Transverse colon (tissue), 4 donors: ENCODE measurements around the gene SGPP2. TPM values are rescaled to one million over a fixed set of nuclear protein-coding genes. Genes with fewer than 3 reads are reported as not detected.

Experiments
- DNase-seq: peaks from one replicate; pipeline ENCODE4 v3.0.0-alpha.2; 2019
- H3K27ac ChIP-seq, 4 donors: fragments of 200-600 bp; sonication (generic); 2 replicates each; pipeline ENCODE4 v1.5.1; 2016 to 2018; ENCODE audit warnings: inconsistent platforms in 4 of 4
- H3K27me3 ChIP-seq: fragments of 200-600 bp; sonication (generic); 2 replicates; pipeline ENCODE4 v1.5.1; 2017; ENCODE audit warnings: inconsistent platforms
- H3K36me3 ChIP-seq, 4 donors: fragments of 200-600 bp; sonication (generic); 2 replicates each; pipeline ENCODE4 v1.5.1; 2017 to 2019; ENCODE audit warnings: inconsistent platforms in 4 of 4
- H3K4me1 ChIP-seq, 4 donors: fragments of 200-600 bp; sonication (generic); 2 replicates each; pipeline ENCODE4 v1.5.1; 2017 to 2020; ENCODE audit warnings: inconsistent platforms in 4 of 4
- H3K4me3 ChIP-seq, 4 donors: fragments of 200-600 bp; sonication (generic); 1 replicate in 1 of 4; 2 replicates in 3 of 4; pipeline versions ENCODE4 v1.5.1 to v1.6.1; 2017 to 2019; ENCODE audit warnings: inconsistent platforms in 4 of 4
- H3K9me3 ChIP-seq, 2 donors: fragments of 200-600 bp; sonication (generic); 2 replicates each; pipeline ENCODE4 v1.5.1; 2017 to 2019; ENCODE audit warnings: inconsistent platforms in 2 of 2
- EP300 ChIP-seq: sonication (generic); formaldehyde crosslinking; IDR thresholded peaks from one replicate; pipeline ENCODE4 v1.6.1; 2017; ENCODE audit warnings: antibody characterized with exemption, low read depth
- POLR2A ChIP-seq: fragments of 450-650 bp; IDR thresholded peaks from one replicate; pipeline ENCODE4 v1.6.1; 2016; ENCODE audit warnings: antibody characterized with exemption, mild to moderate bottlenecking, moderate library complexity
- POLR2AphosphoS5 ChIP-seq, 3 donors: sonication (generic); formaldehyde crosslinking; IDR thresholded peaks; one replicate each; pipeline ENCODE4 v1.6.1; 2016; ENCODE audit warnings: antibody characterized with exemption in 3 of 3
- WGBS, 2 donors: methylation state at CpG; one replicate each; pipeline ENCODE4 v1.1.5; 2018; ENCODE audit warnings: low coverage in 1 of 2; 5-methylcytosine and 5-hydroxymethylcytosine counted together
- in situ Hi-C, 4 donors: fragments of 200-750 bp; cut with MboI; loops; one replicate each; pipeline versions ENCODE4 v1.15.0 to v1.15.1; 2017; ENCODE audit warnings: low sequenced_read_pairs in 3 of 4, low pct_ligation_motif_present in 1 of 4, low pct_unique_long_range_greater_than_20kb in 1 of 4
- intact Hi-C: fragments of 100-400 bp; cut with DNase I; formaldehyde crosslinking; loops from one replicate; pipeline ENCODE4 v1.15.1; 2023; ENCODE audit warnings: low total_unique reads
- total RNA-seq, 4 donors: library from RNA; depleted of rRNA; stranded (reverse); fragments of >200 nt; gene quantifications; one replicate each; pipeline ENCODE4 v1.1.0, GENCODE V29; 2016
- TF ChIP-seq, protein P1 (sequence below), 5 experiments: fragments of 200-600 bp in 3 of 5; fragments of 450-650 bp in 2 of 5; sonication (generic) in 3 of 5; IDR thresholded peaks; 1 replicate in 2 of 5; 2 replicates in 3 of 5; pipeline ENCODE4 v1.5.1; 2016 to 2017; ENCODE audit warnings: antibody characterized with exemption in 5 of 5, inconsistent platforms in 3 of 5, mild to moderate bottlenecking in 2 of 5, moderate library complexity in 1 of 5

SGPP2 gene
- total RNA-seq, 4 donors from 2014 or later: 26.5 to 56.5 (median 48.7) TPM

DNA sequence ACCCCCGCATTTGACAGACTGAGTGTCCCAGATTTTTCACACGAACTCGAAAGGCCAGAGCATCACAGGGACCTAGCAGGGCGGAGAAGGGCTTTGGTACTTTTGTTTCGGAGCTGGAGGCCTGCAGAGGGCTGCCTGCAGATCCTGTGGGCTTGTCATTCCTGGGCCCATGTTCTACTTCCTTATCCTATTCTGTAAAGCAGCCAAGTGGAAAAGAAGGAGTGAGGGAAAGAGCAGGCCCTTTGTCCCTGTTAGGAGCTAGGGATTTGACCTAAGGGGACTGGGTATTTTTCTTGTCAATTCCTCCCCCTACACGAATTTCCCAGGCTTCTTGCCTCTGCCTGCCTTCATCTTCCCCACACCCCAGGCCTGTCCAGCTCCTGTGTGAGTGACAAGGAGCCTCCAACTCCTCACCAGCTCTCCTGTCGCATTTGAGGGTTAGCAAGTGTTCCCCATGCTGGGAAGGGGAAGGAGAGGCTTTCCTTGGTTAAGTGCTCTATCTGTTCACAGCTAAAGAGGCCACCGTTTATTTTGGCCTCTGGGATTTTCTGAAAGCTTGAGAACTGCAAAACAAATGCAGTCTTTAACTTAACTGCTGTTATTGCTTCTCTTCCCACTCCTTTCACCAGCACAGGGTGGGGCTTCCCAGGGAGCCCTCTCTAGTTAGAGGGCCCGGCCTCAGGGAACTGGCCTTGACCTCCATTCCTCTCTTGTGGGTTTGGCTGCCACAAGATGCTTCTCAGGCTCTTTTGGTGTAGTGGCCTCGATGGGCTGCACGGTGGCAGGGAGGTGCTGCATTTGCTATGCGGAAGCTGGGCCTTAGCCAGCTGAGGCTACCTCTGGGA lies 61.2 kb downstream of the SGPP2 start:
- TF ChIP-seq EP300 (no peak), POLR2AphosphoS5 (IDR thresholded peaks at IDR 0.05) (no peak), POLR2A (no peak)
- TF ChIP-seq, protein P1, sequence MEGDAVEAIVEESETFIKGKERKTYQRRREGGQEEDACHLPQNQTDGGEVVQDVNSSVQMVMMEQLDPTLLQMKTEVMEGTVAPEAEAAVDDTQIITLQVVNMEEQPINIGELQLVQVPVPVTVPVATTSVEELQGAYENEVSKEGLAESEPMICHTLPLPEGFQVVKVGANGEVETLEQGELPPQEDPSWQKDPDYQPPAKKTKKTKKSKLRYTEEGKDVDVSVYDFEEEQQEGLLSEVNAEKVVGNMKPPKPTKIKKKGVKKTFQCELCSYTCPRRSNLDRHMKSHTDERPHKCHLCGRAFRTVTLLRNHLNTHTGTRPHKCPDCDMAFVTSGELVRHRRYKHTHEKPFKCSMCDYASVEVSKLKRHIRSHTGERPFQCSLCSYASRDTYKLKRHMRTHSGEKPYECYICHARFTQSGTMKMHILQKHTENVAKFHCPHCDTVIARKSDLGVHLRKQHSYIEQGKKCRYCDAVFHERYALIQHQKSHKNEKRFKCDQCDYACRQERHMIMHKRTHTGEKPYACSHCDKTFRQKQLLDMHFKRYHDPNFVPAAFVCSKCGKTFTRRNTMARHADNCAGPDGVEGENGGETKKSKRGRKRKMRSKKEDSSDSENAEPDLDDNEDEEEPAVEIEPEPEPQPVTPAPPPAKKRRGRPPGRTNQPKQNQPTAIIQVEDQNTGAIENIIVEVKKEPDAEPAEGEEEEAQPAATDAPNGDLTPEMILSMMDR (IDR thresholded peaks at IDR 0.05): no peak
- in situ Hi-C loops: no loop called here
- intact Hi-C loops: no loop called here

DNA sequence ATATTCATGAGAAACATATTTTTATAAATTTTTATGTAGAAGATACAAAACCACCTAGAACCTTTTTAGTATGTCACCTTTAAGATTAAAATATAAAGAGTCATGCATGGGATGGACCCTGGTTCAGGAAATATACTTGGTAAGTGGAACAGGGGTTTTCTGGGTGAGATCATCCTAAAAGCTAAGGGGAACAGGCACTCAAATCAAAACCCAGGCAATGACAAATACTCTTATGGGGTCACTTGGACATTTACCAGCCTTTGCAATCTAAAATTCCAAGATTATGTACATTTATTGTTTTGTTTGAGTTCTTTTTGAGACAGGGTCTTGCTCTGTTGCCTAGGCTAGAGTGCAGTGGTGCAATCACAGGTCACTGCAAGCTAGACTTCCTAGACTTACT lies 65.8 kb downstream of the SGPP2 start:
- Histone ChIP-seq H3K9me3 (no peaks in the 10 kb centered on the region), H3K27ac (no peak overlapping the region), H3K4me1 (peaks cover 0 to 12% (median 3%) of the 10 kb centered on the region in 4 donors), H3K4me3 (no peak overlapping the region), H3K27me3 (no peaks in the 10 kb centered on the region), H3K36me3 (no peaks in the 10 kb centered on the region)
- intact Hi-C loops (no loop called here), in situ Hi-C loops (no loop called here)
- TF ChIP-seq, protein P1 (IDR thresholded peaks at IDR 0.05): no peak
- no peak for TF ChIP-seq POLR2A
- no peak for DNase-seq

More for the DNA sequence above, 61.2 kb downstream of the SGPP2 start:
- no peak overlapping the region for H3K27ac ChIP-seq
- peaks cover 0 to 19% (median 0%) of the 10 kb centered on the region in 4 donors for H3K4me1 ChIP-seq
- H3K4me3 ChIP-seq: no peak overlapping the region
- no peaks in the 10 kb centered on the region for H3K36me3 ChIP-seq
- no peaks in the 10 kb centered on the region for H3K27me3 ChIP-seq
- DNase-seq: no peak
- no peaks in the 10 kb centered on the region for H3K9me3 ChIP-seq
- WGBS, 2 donors: 71 to 75% methylated on average over 6 to 12 of the region's 12 CpGs

DNA sequence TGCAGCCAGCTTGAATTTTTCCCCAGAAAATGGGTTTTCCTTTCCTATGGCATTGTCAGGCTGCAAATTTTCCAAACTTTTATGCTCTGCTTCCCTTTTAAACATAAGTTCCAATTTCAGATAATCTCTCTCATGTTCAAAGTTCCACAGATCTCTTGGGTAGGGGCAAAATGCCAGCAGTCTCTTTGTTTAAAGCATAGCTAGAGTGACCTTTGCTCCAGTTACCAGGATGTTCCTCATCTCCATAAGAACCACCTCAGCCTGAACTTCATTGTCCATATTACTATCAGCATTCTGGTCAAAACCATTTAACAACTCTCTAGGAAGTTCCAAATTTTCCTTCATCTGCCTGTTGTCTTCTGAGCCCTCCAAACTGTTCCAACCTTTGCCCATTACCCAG lies 68.3 kb downstream of the SGPP2 start:
- in situ Hi-C loops (no loop called here), intact Hi-C loops (no loop called here)
- Histone ChIP-seq H3K27me3 (no peaks in the 10 kb centered on the region), H3K4me3 (no peak overlapping the region), H3K36me3 (no peaks in the 10 kb centered on the region), H3K27ac (peak overlapping the region in 3 of 4 donors; percentile 16 to 34 (median 34)), H3K9me3 (no peaks in the 10 kb centered on the region), H3K4me1 (peaks cover 0 to 7% (median 2%) of the 10 kb centered on the region in 4 donors)
- DNase-seq: peak; percentile 18
- TF ChIP-seq EP300 (no peak), POLR2A (no peak)
- TF ChIP-seq, protein P1 (IDR thresholded peaks at IDR 0.05): no peak

DNA sequence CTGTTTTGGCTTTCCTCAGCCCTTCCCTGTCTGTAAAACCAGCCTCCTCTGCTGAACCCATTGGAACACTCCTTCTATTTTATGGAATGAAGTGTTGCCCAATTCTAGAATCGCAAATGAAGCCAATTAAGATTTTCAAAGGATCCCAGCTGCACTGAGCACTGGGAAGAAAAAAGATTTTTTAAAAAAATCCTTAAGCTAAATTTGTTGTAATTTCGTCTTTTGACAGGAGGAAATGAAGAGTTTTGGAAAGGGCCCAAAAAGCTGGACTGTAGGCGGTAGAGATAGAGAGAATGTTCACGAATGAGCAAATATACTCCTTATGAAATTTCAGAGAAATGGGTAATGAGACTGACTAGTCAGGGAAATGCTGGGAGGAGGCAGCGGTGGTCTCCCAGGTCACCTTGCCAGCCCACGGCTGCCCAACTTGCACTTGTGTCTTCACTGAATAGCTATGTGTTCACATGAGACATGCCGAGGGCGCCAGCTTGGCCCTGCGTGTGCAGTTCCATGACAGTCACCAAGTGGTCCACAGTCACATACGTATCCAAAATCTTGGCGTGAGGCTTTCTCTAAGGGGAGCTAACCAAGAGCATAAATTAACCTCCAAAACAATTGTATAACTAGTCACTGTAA lies 69.9 kb downstream of the SGPP2 start:
- TF ChIP-seq POLR2AphosphoS5 (IDR thresholded peaks at IDR 0.05): no peak
- no peak for TF ChIP-seq EP300
- TF ChIP-seq, protein P1 (IDR thresholded peaks at IDR 0.05): no peak
- no peak for TF ChIP-seq POLR2A
- DNase-seq: no peak
- peaks cover 0 to 7% (median 2%) of the 10 kb centered on the region in 4 donors for H3K4me1 ChIP-seq
- H3K36me3 ChIP-seq: no peaks in the 10 kb centered on the region
- H3K4me3 ChIP-seq: no peak overlapping the region
- in situ Hi-C loops (no loop called here), intact Hi-C loops (no loop called here)
- WGBS, 2 donors: 81 to 85% methylated on average over 7 to 11 of the region's 11 CpGs
- H3K27ac ChIP-seq: no peak overlapping the region
- H3K27me3 ChIP-seq: no peaks in the 10 kb centered on the region
- no peaks in the 10 kb centered on the region for H3K9me3 ChIP-seq
